IMR-90 (cell line): ENCODE data around the gene FNIP2. TPM values are rescaled to one million over a fixed set of nuclear protein-coding genes. Genes with fewer than 3 reads are reported as not detected.

Experiments
- ATAC-seq: fragments of 200-7000 bp; cut with Tn5 transposase; 2 replicates; pipeline ENCODE4 v1.9.1; 2020; ENCODE audit warnings: low read depth, mild to moderate bottlenecking, moderate library complexity
- BruUV-seq: library from RNA; stranded (reverse); fragments of 400-500 nt; replicated peaks from 2 replicates; lab custom pipeline; 2021; lab: Mats Ljungman, UMichigan
- CTCF ChIA-PET: fragments of 300-600 bp; formaldehyde crosslinking; extraction: SDS; loops from one replicate; lab custom pipeline; 2021; ENCODE audit warnings: antibody characterized with exemption; lab: Yijun Ruan, JAX
- POLR2A ChIA-PET: fragments of 300-600 bp; sonication (Branson Sonifier 250); formaldehyde crosslinking; loops from one replicate; lab custom pipeline; 2022; ENCODE audit warnings: antibody characterized with exemption; ENCODE audit not compliant: unreplicated experiment; lab: Charles Lee
- DNase-seq: peaks from one replicate; pipeline ENCODE4 v3.0.0; 2013
- H2AFZ ChIP-seq: replicated peaks from 2 replicates; pipeline ENCODE3; 2013; ENCODE audit warnings: low read length, mild to moderate bottlenecking; ENCODE audit not compliant: poor library complexity
- H2AK5ac ChIP-seq: 2 replicates; pipeline ENCODE4 v1.6.1; 2013; ENCODE audit warnings: low read depth, low read length, inconsistent platforms
- H2AK9ac ChIP-seq: replicated peaks from 2 replicates; pipeline ENCODE3; 2013; ENCODE audit warnings: mild to moderate bottlenecking, low read depth, low read length, moderate library complexity; ENCODE audit not compliant: poor library complexity
- H2BK120ac ChIP-seq: 2 replicates; pipeline ENCODE4 v1.6.1; 2013; ENCODE audit warnings: low read depth, low read length, inconsistent platforms
- H2BK15ac ChIP-seq: 3 replicates; pipeline ENCODE4 v1.6.1; 2013; ENCODE audit warnings: low read depth, low read length, inconsistent platforms
- H2BK20ac ChIP-seq: 2 replicates; pipeline ENCODE4 v1.6.1; 2013; ENCODE audit warnings: low read depth, mild to moderate bottlenecking, inconsistent platforms, low read length, moderate library complexity
- H2BK5ac ChIP-seq: 2 replicates; pipeline ENCODE4 v1.6.1; 2013; ENCODE audit warnings: mild to moderate bottlenecking, low read depth, low read length, inconsistent platforms; ENCODE audit not compliant: poor library complexity, severe bottlenecking
- H3K14ac ChIP-seq: replicated peaks from 2 replicates; pipeline ENCODE4 v1.6.1; 2013; ENCODE audit warnings: low read depth, low read length, inconsistent platforms
- H3K18ac ChIP-seq: 2 replicates; pipeline ENCODE4 v1.6.1; 2013; ENCODE audit warnings: low read depth, low read length, control low read depth
- H3K23ac ChIP-seq: 2 replicates; pipeline ENCODE4 v1.6.1; 2013; ENCODE audit warnings: low read depth, low read length, inconsistent platforms
- H3K27ac ChIP-seq: 2 replicates; pipeline ENCODE4 v1.5.1; 2013; ENCODE audit warnings: mild to moderate bottlenecking, control low read depth, low read length; ENCODE audit not compliant: insufficient read depth
- H3K27me3 ChIP-seq: 2 replicates; pipeline ENCODE4 v1.6.1; 2013; ENCODE audit warnings: low read length; ENCODE audit not compliant: control insufficient read depth, insufficient read depth
- H3K36me3 ChIP-seq: 2 replicates; pipeline ENCODE4 v1.6.1; 2013; ENCODE audit warnings: low read length, mixed read lengths; ENCODE audit not compliant: control insufficient read depth, insufficient read depth
- H3K4ac ChIP-seq: 2 replicates; pipeline ENCODE4 v1.6.1; 2013; ENCODE audit warnings: low read depth, low read length, inconsistent platforms
- H3K4me1 ChIP-seq: 2 replicates; pipeline ENCODE4 v1.6.1; 2013; ENCODE audit warnings: low read length, mixed read lengths; ENCODE audit not compliant: control insufficient read depth, insufficient read depth
- H3K4me2 ChIP-seq: 2 replicates; pipeline ENCODE4 v1.6.1; 2013; ENCODE audit warnings: low read depth, mild to moderate bottlenecking, control low read depth, low read length, moderate library complexity
- H3K4me3 ChIP-seq: 2 replicates; pipeline ENCODE4 v1.5.1; 2013; ENCODE audit warnings: low read depth, mild to moderate bottlenecking, control low read depth, low read length, moderate library complexity; ENCODE audit not compliant: insufficient read depth
- H3K56ac ChIP-seq: 2 replicates; pipeline ENCODE4 v1.6.1; 2013; ENCODE audit warnings: low read length, inconsistent platforms; ENCODE audit not compliant: insufficient read depth; ENCODE audit errors: extremely low read depth
- H3K79me1 ChIP-seq, 2 experiments: 2 replicates each; pipeline ENCODE4 v1.6.1; 2013; ENCODE audit warnings: low read length in 2 of 2, inconsistent platforms in 1 of 2, low read depth in 1 of 2
- H3K9ac ChIP-seq: 2 replicates; pipeline ENCODE4 v1.6.1; 2013; ENCODE audit warnings: low read depth, low read length, control low read depth
- H3K9me1 ChIP-seq: 2 replicates; pipeline ENCODE4 v1.6.1; 2013; ENCODE audit warnings: low read length, inconsistent platforms; ENCODE audit not compliant: insufficient read depth
- H3K9me3 ChIP-seq: 2 replicates; pipeline ENCODE4 v1.6.1; 2013; ENCODE audit warnings: low read length; ENCODE audit not compliant: control insufficient read depth, insufficient read depth
- H4K20me1 ChIP-seq: 2 replicates; pipeline ENCODE4 v1.6.1; 2013; ENCODE audit warnings: low read length, inconsistent platforms; ENCODE audit not compliant: insufficient read depth
- H4K5ac ChIP-seq: 2 replicates; pipeline ENCODE4 v1.6.1; 2013; ENCODE audit warnings: mild to moderate bottlenecking, low read depth, low read length, control low read depth
- H4K8ac ChIP-seq, 2 experiments: 2 replicates each; pipeline ENCODE4 v1.6.1; 2013; ENCODE audit warnings: low read depth in 2 of 2, low read length in 2 of 2, control low read depth in 1 of 2, inconsistent platforms in 1 of 2
- H4K91ac ChIP-seq: 2 replicates; pipeline ENCODE4 v1.6.1; 2013; ENCODE audit warnings: low read depth, low read length, inconsistent platforms; ENCODE audit not compliant: insufficient read depth
- BHLHE40 ChIP-seq: fragments of 150-350 bp; IDR thresholded peaks from 2 replicates; pipeline ENCODE4 v1.6.1; 2016; ENCODE audit warnings: mild to moderate bottlenecking, low read depth, low read length
- CEBPB ChIP-seq: IDR thresholded peaks from 2 replicates; pipeline ENCODE4 v1.6.1; 2012; ENCODE audit warnings: low read depth, low read length, improper control_type of control experiment
- CHD1 ChIP-seq: IDR thresholded peaks from 2 replicates; pipeline ENCODE4 v1.6.1; 2012; ENCODE audit warnings: low read depth, low read length, improper control_type of control experiment
- FOS ChIP-seq: fragments of 150-350 bp; IDR thresholded peaks from 2 replicates; pipeline ENCODE4 v1.6.1; 2016; ENCODE audit warnings: low read depth, low read length
- MAFK ChIP-seq: IDR thresholded peaks from 2 replicates; pipeline ENCODE4 v1.6.1; 2012; ENCODE audit warnings: low read depth, low read length, improper control_type of control experiment
- MAZ ChIP-seq: IDR thresholded peaks from 2 replicates; pipeline ENCODE4 v1.6.1; 2012; ENCODE audit warnings: low read depth, mild to moderate bottlenecking, low read length, improper control_type of control experiment, moderate library complexity, borderline replicate concordance
- MXI1 ChIP-seq: IDR thresholded peaks from 2 replicates; pipeline ENCODE4 v1.6.1; 2012; ENCODE audit warnings: low read depth, mild to moderate bottlenecking, low read length, moderate library complexity, borderline replicate concordance
- NFE2L2 ChIP-seq: fragments of 150-350 bp; IDR thresholded peaks from 2 replicates; pipeline ENCODE4 v1.6.1; 2016; ENCODE audit warnings: low read depth, mild to moderate bottlenecking, low read length
- POLR2A ChIP-seq: IDR thresholded peaks from 2 replicates; pipeline ENCODE4 v1.6.1; 2012; ENCODE audit warnings: mild to moderate bottlenecking, low read depth, low read length
- RAD21 ChIP-seq: IDR thresholded peaks from 2 replicates; pipeline ENCODE4 v1.6.1; 2012; ENCODE audit warnings: low read length, improper control_type of control experiment
- RCOR1 ChIP-seq: IDR thresholded peaks from 2 replicates; pipeline ENCODE4 v1.6.1; 2012; ENCODE audit warnings: mild to moderate bottlenecking, low read length, improper control_type of control experiment; ENCODE audit not compliant: insufficient replicate concordance
- RFX5 ChIP-seq: IDR thresholded peaks from 2 replicates; pipeline ENCODE4 v1.8.0; 2012; ENCODE audit warnings: low read depth, mild to moderate bottlenecking, low read length, moderate library complexity
- SMC3 ChIP-seq: fragments of 150-350 bp; IDR thresholded peaks from 2 replicates; pipeline ENCODE4 v1.6.1; 2016; ENCODE audit warnings: low read depth, mild to moderate bottlenecking, antibody characterized with exemption, low read length, moderate library complexity
- WGBS, 2 experiments: methylation state at CpG; one replicate each; pipeline versions ENCODE4 v1.1.5 to v1.1.7; 2013; ENCODE audit warnings: missing lambda C conversion rate in 2 of 2; ENCODE audit not compliant: insufficient read length in 1 of 2; ENCODE audit errors: extremely low coverage in 2 of 2; 5-methylcytosine and 5-hydroxymethylcytosine counted together
- dilution Hi-C: fragments of 300-500 bp; cut with HindIII; formaldehyde crosslinking; loops from one replicate; pipeline ENCODE4 v1.14.3; 2018; ENCODE audit warnings: low sequenced_read_pairs; ENCODE audit not compliant: unreplicated experiment
- in situ Hi-C: fragments of 300-500 bp; cut with MboI; formaldehyde crosslinking; loops from 3 replicates; pipeline ENCODE4 v1.14.3; 2019; ENCODE audit warnings: low sequenced_read_pairs, inconsistent platforms, mixed read lengths
- intact Hi-C: fragments of 100-400 bp; cut with micrococcal nuclease; formaldehyde crosslinking; loops from 2 replicates; pipeline ENCODE4 v1.10.0; 2022
- polyA plus RNA-seq, 3 experiments: library from polyadenylated mRNA; depleted of rRNA; stranded (reverse); fragments of >200 nt; gene quantifications; 2 replicates each; pipeline ENCODE4 v1.2.3, GENCODE V29; 2012; ENCODE audit warnings: low replicate concordance in 1 of 3
- total RNA-seq: library from RNA; depleted of rRNA; stranded (reverse); fragments of >200 nt; gene quantifications from 2 replicates; pipeline ENCODE4 v1.2.3, GENCODE V29; 2012
- TF ChIP-seq, protein P1 (sequence below): fragments of 150-350 bp; IDR thresholded peaks from 2 replicates; pipeline ENCODE4 v1.6.1; 2017; ENCODE audit warnings: mild to moderate bottlenecking, antibody characterized with exemption, low read length, low read depth
- TF ChIP-seq, protein P2 (sequence below): conservative IDR thresholded peaks from 2 replicates; pipeline ENCODE4 v1.5.1; 2012; ENCODE audit warnings: mild to moderate bottlenecking, low read depth, low read length, improper control_type of control experiment
- TF ChIP-seq, protein P3 (sequence below): fragments of 150-350 bp; IDR thresholded peaks from 2 replicates; pipeline ENCODE4 v1.6.1; 2016; ENCODE audit warnings: low read depth, mild to moderate bottlenecking, low read length, moderate library complexity, borderline replicate concordance

The FNIP2 gene
- total and polyA plus RNA-seq, 2 of the 4 experiments (the other 2 are of a cell fraction), result 4.7 to 24.6 TPM

DNA sequence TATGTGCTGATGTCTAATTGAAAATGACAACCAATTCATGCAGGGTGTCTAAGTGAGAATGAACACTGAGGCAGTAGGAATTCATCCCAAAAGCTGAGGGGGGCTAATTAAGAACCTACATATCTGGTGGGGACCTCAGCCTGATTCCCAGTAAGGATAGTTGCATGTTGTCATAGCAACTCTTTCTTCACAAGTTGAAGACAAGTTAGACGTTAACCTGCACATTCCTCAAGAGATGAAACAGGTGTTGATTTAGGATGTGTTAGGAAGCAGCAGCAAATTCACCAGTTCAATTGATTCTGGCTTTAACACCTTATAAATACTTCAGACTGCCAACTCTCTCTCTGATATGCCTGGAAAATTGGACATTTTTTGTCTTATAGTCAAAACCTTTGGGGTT, 7.3 kb downstream of the FNIP2 start:
- in situ Hi-C loops, result no loop called here
- H4K5ac ChIP-seq, result peak overlapping the region; percentile 6; the same call in 1 of the 2 replicates
- H3K27me3 ChIP-seq, result no peaks in the 10 kb centered on the region
- H3K4me3 ChIP-seq, result no peak overlapping the region
- H2BK5ac ChIP-seq, result no peak overlapping the region
- H2BK120ac ChIP-seq, result 0 out of 2 replicates have a peak overlapping the region, but pooled peaks have one; percentile 22
- no peak overlapping the region for H3K56ac ChIP-seq
- no peak overlapping the region for H3K18ac ChIP-seq
- peaks cover 11% of the 10 kb centered on the region for H3K9me1 ChIP-seq
- peaks cover 25 to 60% of the 10 kb centered on the region in 2 experiments for H3K79me1 ChIP-seq
- TF ChIP-seq BHLHE40, result no peak
- no peak for TF ChIP-seq POLR2A
- TF ChIP-seq, protein P1, sequence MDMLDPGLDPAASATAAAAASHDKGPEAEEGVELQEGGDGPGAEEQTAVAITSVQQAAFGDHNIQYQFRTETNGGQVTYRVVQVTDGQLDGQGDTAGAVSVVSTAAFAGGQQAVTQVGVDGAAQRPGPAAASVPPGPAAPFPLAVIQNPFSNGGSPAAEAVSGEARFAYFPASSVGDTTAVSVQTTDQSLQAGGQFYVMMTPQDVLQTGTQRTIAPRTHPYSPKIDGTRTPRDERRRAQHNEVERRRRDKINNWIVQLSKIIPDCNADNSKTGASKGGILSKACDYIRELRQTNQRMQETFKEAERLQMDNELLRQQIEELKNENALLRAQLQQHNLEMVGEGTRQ, result no peak
- TF ChIP-seq CHD1, result no peak
- TF ChIP-seq SMC3, result no peak
- TF ChIP-seq, protein P2, sequence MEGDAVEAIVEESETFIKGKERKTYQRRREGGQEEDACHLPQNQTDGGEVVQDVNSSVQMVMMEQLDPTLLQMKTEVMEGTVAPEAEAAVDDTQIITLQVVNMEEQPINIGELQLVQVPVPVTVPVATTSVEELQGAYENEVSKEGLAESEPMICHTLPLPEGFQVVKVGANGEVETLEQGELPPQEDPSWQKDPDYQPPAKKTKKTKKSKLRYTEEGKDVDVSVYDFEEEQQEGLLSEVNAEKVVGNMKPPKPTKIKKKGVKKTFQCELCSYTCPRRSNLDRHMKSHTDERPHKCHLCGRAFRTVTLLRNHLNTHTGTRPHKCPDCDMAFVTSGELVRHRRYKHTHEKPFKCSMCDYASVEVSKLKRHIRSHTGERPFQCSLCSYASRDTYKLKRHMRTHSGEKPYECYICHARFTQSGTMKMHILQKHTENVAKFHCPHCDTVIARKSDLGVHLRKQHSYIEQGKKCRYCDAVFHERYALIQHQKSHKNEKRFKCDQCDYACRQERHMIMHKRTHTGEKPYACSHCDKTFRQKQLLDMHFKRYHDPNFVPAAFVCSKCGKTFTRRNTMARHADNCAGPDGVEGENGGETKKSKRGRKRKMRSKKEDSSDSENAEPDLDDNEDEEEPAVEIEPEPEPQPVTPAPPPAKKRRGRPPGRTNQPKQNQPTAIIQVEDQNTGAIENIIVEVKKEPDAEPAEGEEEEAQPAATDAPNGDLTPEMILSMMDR, result no peak
- TF ChIP-seq FOS, result no peak
- no peak for TF ChIP-seq MXI1
- no peak for TF ChIP-seq MAFK
- TF ChIP-seq MAZ, result no peak
- TF ChIP-seq, protein P3, sequence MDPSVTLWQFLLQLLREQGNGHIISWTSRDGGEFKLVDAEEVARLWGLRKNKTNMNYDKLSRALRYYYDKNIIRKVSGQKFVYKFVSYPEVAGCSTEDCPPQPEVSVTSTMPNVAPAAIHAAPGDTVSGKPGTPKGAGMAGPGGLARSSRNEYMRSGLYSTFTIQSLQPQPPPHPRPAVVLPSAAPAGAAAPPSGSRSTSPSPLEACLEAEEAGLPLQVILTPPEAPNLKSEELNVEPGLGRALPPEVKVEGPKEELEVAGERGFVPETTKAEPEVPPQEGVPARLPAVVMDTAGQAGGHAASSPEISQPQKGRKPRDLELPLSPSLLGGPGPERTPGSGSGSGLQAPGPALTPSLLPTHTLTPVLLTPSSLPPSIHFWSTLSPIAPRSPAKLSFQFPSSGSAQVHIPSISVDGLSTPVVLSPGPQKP, result no peak
- no peak for TF ChIP-seq RAD21
- TF ChIP-seq NFE2L2, result no peak
- TF ChIP-seq CEBPB, result no peak
- no peak for TF ChIP-seq RCOR1
- no peak for TF ChIP-seq RFX5
- H3K14ac ChIP-seq, result no peak overlapping the region
- no peaks in the 10 kb centered on the region for H3K9me3 ChIP-seq
- ATAC-seq (no peak), DNase-seq (no peak)
- BruUV-seq, result no TSS peak
- no peak overlapping the region for H2BK20ac ChIP-seq
- no peak overlapping the region for H3K27ac ChIP-seq
- no peaks in the 10 kb centered on the region for H4K20me1 ChIP-seq
- no peak overlapping the region for H3K4ac ChIP-seq
- H3K4me1 ChIP-seq, result peaks cover 15% of the 10 kb centered on the region
- peak overlapping the region; percentile 74; the same call in 2 of the 3 replicates for H2BK15ac ChIP-seq
- H2AK9ac ChIP-seq, result no peak overlapping the region
- H3K4me2 ChIP-seq, result no peak overlapping the region
- no peak overlapping the region for H3K23ac ChIP-seq
- intact Hi-C loops, result no loop called here
- H4K91ac ChIP-seq, result no peak overlapping the region
- no peaks in the 10 kb centered on the region for H3K36me3 ChIP-seq
- POLR2A ChIA-PET, result no interaction called here
- WGBS, 2 experiments, result no CpG with 5 or more reads among the region's 1 CpG
- CTCF ChIA-PET, result no interaction called here
- no peak overlapping the region for H3K9ac ChIP-seq
- H4K8ac ChIP-seq, result no peak overlapping the region
- H2AK5ac ChIP-seq, result no peak overlapping the region
- dilution Hi-C loops, result no loop called here
- no peak overlapping the region for H2AFZ ChIP-seq
